ENCODE measurements around the gene RXRA.

Gene RXRA

DNA sequence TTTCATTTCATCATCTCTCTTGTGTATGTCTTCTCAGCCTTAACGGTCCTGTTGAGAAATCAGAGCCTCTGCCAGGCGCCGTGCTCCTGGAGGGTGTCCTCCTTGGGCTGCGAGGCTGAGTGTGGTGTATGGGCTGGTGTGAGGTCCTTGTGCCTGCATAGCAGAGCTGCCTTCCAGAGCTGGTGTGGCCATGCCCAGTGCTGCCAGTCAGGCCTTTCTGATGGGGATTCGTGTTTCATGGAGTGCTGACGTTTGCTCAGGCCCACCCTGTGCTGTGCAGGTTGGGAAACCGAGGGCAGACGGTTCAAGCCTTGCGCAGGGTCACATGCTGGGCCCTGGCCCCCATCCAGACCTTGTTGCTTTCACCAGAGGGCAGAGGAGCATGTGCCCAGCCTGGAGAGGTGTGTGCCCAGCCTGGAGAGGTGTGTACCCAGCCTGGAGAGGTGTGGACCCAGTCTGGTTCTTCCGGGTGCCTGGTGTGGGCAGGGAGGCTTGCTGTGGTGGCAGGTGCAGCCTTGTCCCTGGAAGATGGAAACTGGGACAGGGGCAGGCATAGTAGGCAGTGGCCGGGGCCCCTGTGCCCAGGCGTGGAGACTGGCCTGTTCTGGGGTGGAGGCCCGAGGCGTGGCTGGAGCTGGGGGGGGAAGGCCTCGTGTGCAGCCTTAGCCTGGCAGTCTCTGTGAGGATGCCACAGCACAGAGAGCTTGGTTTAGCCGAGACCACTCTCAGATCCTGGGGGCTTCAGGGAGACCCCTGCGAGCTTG is 84.0 kb downstream of the RXRA start:
- Histone ChIP-seq H3K9me3 (ENCODE audit: low read length) (no peaks in the 10 kb centered on the region), H2AFZ (ENCODE audit: low read length) (no peak overlapping the region), H3K36me3 (ENCODE audit: insufficient read depth, low read length) (no peaks in the 10 kb centered on the region), H3K4me1 (ENCODE audit: insufficient read depth, low read length, severe bottlenecking) (peaks cover 17% of the 10 kb centered on the region), H4K20me1 (ENCODE audit: insufficient read depth, low read length) (no peaks in the 10 kb centered on the region), H3K27ac (ENCODE audit: low read depth, low read length, poor library complexity, severe bottlenecking) (no peak overlapping the region), H3K9ac (ENCODE audit: low read length) (no peak overlapping the region), H3K4me3 (ENCODE audit: low read depth, low read length, poor library complexity, severe bottlenecking) (no peak overlapping the region), H3K27me3 (ENCODE audit: insufficient read depth, low read length) (0 out of 2 replicates have a peak, but pooled peaks cover 3% of the 10 kb centered on the region), H3K4me2 (ENCODE audit: low read length) (no peak overlapping the region), H3K9me2 (ENCODE audit: low read depth, low read length) (no peaks in the 10 kb centered on the region), H3K79me2 (ENCODE audit: insufficient read depth, low read length) (no peaks in the 10 kb centered on the region), H3F3A (ENCODE audit: insufficient read depth, low read length) (no peaks in the 10 kb centered on the region)
- no peak for TF ChIP-seq EZH2 (IDR thresholded peaks at IDR 0.05; ENCODE audit: borderline replicate concordance, low read length)
- TF ChIP-seq, protein P1, sequence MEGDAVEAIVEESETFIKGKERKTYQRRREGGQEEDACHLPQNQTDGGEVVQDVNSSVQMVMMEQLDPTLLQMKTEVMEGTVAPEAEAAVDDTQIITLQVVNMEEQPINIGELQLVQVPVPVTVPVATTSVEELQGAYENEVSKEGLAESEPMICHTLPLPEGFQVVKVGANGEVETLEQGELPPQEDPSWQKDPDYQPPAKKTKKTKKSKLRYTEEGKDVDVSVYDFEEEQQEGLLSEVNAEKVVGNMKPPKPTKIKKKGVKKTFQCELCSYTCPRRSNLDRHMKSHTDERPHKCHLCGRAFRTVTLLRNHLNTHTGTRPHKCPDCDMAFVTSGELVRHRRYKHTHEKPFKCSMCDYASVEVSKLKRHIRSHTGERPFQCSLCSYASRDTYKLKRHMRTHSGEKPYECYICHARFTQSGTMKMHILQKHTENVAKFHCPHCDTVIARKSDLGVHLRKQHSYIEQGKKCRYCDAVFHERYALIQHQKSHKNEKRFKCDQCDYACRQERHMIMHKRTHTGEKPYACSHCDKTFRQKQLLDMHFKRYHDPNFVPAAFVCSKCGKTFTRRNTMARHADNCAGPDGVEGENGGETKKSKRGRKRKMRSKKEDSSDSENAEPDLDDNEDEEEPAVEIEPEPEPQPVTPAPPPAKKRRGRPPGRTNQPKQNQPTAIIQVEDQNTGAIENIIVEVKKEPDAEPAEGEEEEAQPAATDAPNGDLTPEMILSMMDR (IDR thresholded peaks at IDR 0.05; ENCODE audit: low read length), result no peak

DNA sequence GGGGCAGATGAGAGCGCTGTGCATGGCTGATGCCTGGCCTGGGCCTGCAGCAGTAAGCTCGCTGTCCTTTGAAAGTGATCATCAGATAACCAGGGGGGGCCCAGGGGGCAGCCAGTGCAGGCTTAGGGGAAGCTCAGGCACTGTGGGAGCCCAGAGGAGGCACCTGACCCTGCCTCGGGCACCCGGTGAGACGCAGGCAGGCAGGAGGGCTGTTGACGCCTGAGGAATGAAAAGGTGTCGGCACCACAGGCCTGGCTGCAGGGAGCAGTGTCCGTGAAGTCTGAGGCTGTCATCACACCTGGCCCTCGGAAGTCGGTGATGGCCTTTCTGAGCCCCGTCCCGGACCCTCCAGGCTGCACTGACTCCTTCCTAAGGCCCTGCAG is 84.6 kb downstream of the RXRA start:
- TF ChIP-seq, protein P1 (IDR thresholded peaks at IDR 0.05; ENCODE audit: low read length), result no peak
- TF ChIP-seq EZH2 (IDR thresholded peaks at IDR 0.05; ENCODE audit: borderline replicate concordance, low read length), result no peak
- no peaks in the 10 kb centered on the region for H3K9me3 ChIP-seq (ENCODE audit: low read length)
- H3K36me3 ChIP-seq (ENCODE audit: insufficient read depth, low read length), result no peaks in the 10 kb centered on the region
- no peak overlapping the region for H3K4me3 ChIP-seq (ENCODE audit: low read depth, low read length, poor library complexity, severe bottlenecking)
- H3K27me3 ChIP-seq (ENCODE audit: insufficient read depth, low read length), result 0 out of 2 replicates have a peak, but pooled peaks cover 7% of the 10 kb centered on the region
- no peak overlapping the region for H3K27ac ChIP-seq (ENCODE audit: low read depth, low read length, poor library complexity, severe bottlenecking)
- peaks cover 15% of the 10 kb centered on the region for H3K4me1 ChIP-seq (ENCODE audit: insufficient read depth, low read length, severe bottlenecking)
- H3K4me2 ChIP-seq (ENCODE audit: low read length), result no peak overlapping the region
- no peaks in the 10 kb centered on the region for H4K20me1 ChIP-seq (ENCODE audit: insufficient read depth, low read length)
- H2AFZ ChIP-seq (ENCODE audit: low read length), result no peak overlapping the region
- H3K79me2 ChIP-seq (ENCODE audit: insufficient read depth, low read length), result no peaks in the 10 kb centered on the region
- no peaks in the 10 kb centered on the region for H3F3A ChIP-seq (ENCODE audit: insufficient read depth, low read length)
- no peak overlapping the region for H3K9ac ChIP-seq (ENCODE audit: low read length)
- no peaks in the 10 kb centered on the region for H3K9me2 ChIP-seq (ENCODE audit: low read depth, low read length)

DNA sequence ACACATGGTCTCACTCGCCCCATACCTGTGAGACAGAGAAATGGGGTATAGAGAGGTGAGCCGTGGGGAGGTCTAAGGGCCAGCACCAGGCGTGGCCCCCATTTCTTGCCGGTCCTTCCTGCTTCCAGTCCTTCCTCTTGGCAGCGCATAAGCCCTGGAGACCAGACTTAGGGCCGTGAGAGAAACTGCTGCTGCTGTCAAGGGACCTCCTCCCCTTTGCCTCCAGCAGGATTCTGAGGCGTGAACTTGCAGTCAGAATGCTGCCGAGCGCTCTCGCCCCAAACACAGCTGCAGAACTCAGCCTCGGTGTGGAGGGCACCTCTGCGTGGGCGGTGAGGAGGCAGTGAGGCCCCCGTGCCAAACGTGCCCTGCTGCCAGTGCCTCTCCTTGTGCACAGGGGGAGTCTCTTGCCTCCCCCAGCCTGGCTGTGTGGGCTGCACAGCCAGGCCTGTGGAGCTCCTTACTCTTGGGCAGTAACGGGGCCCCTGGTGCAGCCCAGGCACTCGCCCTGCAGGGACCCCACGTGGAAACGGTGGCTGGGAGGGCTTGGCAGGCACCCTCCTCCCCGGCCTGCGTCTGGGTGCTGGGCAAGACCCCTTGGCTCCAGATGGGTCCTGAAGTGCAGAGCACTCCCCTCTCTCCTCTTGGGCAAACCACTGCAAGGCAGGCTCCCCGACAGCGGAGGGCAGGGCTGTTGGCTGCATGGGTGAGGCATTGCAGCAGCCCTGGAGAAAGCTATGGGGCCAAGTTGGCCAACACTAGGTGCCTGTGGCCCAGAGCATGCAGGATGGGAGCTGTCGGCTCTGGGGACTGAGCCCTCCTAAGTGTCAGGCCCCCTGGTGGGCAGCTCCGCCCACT is 85.4 kb downstream of the RXRA start:
- TF ChIP-seq EZH2 (IDR thresholded peaks at IDR 0.05; ENCODE audit: borderline replicate concordance, low read length), result no peak
- TF ChIP-seq, protein P1 (IDR thresholded peaks at IDR 0.05; ENCODE audit: low read length), result no peak
- Histone ChIP-seq H3K36me3 (ENCODE audit: insufficient read depth, low read length) (no peaks in the 10 kb centered on the region), H3K4me2 (ENCODE audit: low read length) (no peak overlapping the region), H3K27ac (ENCODE audit: low read depth, low read length, poor library complexity, severe bottlenecking) (no peak overlapping the region), H3K79me2 (ENCODE audit: insufficient read depth, low read length) (no peaks in the 10 kb centered on the region), H4K20me1 (ENCODE audit: insufficient read depth, low read length) (no peaks in the 10 kb centered on the region), H3K4me1 (ENCODE audit: insufficient read depth, low read length, severe bottlenecking) (peaks cover 12% of the 10 kb centered on the region), H3K9ac (ENCODE audit: low read length) (no peak overlapping the region), H3K9me3 (ENCODE audit: low read length) (no peaks in the 10 kb centered on the region), H3F3A (ENCODE audit: insufficient read depth, low read length) (no peaks in the 10 kb centered on the region), H3K4me3 (ENCODE audit: low read depth, low read length, poor library complexity, severe bottlenecking) (no peak overlapping the region), H2AFZ (ENCODE audit: low read length) (no peak overlapping the region), H3K9me2 (ENCODE audit: low read depth, low read length) (no peaks in the 10 kb centered on the region), H3K27me3 (ENCODE audit: insufficient read depth, low read length) (0 out of 2 replicates have a peak, but pooled peaks cover 9% of the 10 kb centered on the region)
